Cardiac muscle cell (in vitro differentiated cells and primary cell): ENCODE results near the gene ATXN10. TPM values are rescaled to one million over a fixed set of nuclear protein-coding genes. Genes with fewer than 3 reads are reported as not detected.

Source experiments
- DNase-seq, 2 donors: peaks; one replicate each; pipeline versions ENCODE4 v3.0.0 to v3.0.0-alpha.2; 2010 to 2017; ENCODE audit warnings: low read depth in 1 of 2, low spot score in 1 of 2
- H3K27ac ChIP-seq: fragments of 200-600 bp; sonication (generic); 2 replicates; pipeline ENCODE4 v1.5.1; 2016
- H3K27me3 ChIP-seq: fragments of 200-600 bp; sonication (generic); 2 replicates; pipeline ENCODE4 v1.6.0; 2016; ENCODE audit warnings: control low read depth
- H3K36me3 ChIP-seq: fragments of 200-600 bp; sonication (generic); 2 replicates; pipeline ENCODE4 v1.5.1; 2016; ENCODE audit warnings: control low read depth
- H3K4me1 ChIP-seq: fragments of 200-600 bp; sonication (generic); 2 replicates; pipeline ENCODE4 v1.8.1; 2017; ENCODE audit warnings: low read depth, mild to moderate bottlenecking, mixed run types
- H3K4me3 ChIP-seq: fragments of 200-600 bp; sonication (generic); 2 replicates; pipeline ENCODE4 v1.5.1; 2016; ENCODE audit warnings: mild to moderate bottlenecking
- H3K9me3 ChIP-seq: fragments of 200-600 bp; sonication (generic); 2 replicates; pipeline ENCODE4 v1.5.1; 2017; ENCODE audit warnings: low read depth, mild to moderate bottlenecking, control low read depth
- CTCF ChIP-seq: IDR thresholded peaks from 2 replicates; pipeline ENCODE4 v1.5.1; 2012; ENCODE audit warnings: low read depth, mild to moderate bottlenecking, low read length
- polyA plus RNA-seq: library from polyadenylated mRNA; unstranded; fragments of >200 nt; fragmentation: Nextera tagmentation; extraction: Ambion mirVana; gene quantifications from 2 replicates; pipeline ENCODE4 v1.2.1, GENCODE V29; 2016
- total RNA-seq: library from RNA; depleted of rRNA; stranded (reverse); fragments of >200 nt; gene quantifications from 2 replicates; pipeline ENCODE4 v1.2.3, GENCODE V29; 2016

The ATXN10 gene
- total and polyA plus RNA-seq, 2 experiments from 2014 or later: 67.3 to 279 TPM

- no peak overlapping the region for H3K27ac ChIP-seq
- TF ChIP-seq CTCF: no peak
- H3K36me3 ChIP-seq: no peaks in the 10 kb centered on the region
- no peak for DNase-seq
- H3K27me3 ChIP-seq: no peaks in the 10 kb centered on the region
- no peak overlapping the region for H3K4me3 ChIP-seq
- H3K9me3 ChIP-seq: no peaks in the 10 kb centered on the region
- peaks cover 13% of the 10 kb centered on the region for H3K4me1 ChIP-seq
Observed at GRCh38 chr22:45768490-45768889, 96.9 kb downstream of the ATXN10 start.

GRCh38 chr22:45769569-45770210 is 98.1 kb downstream of the ATXN10 start:
- Histone ChIP-seq H3K4me1 (peaks cover 13% of the 10 kb centered on the region), H3K4me3 (no peak overlapping the region), H3K27ac (no peak overlapping the region), H3K36me3 (no peaks in the 10 kb centered on the region), H3K27me3 (no peaks in the 10 kb centered on the region), H3K9me3 (no peaks in the 10 kb centered on the region)
- no peak for DNase-seq
- no peak for TF ChIP-seq CTCF

- no peak for DNase-seq
- Histone ChIP-seq H3K9me3 (no peaks in the 10 kb centered on the region), H3K27me3 (no peaks in the 10 kb centered on the region), H3K4me3 (no peak overlapping the region), H3K36me3 (no peaks in the 10 kb centered on the region), H3K4me1 (peaks cover 13% of the 10 kb centered on the region), H3K27ac (no peak overlapping the region)
- no peak for TF ChIP-seq CTCF
Observed at GRCh38 chr22:45770506-45770905, 98.9 kb downstream of the ATXN10 start.

GRCh38 chr22:45771057-45771456 is 99.4 kb downstream of the ATXN10 start:
- H3K4me1 ChIP-seq: peaks cover 13% of the 10 kb centered on the region
- H3K36me3 ChIP-seq: no peaks in the 10 kb centered on the region
- H3K9me3 ChIP-seq: no peaks in the 10 kb centered on the region
- no peak for TF ChIP-seq CTCF
- no peaks in the 10 kb centered on the region for H3K27me3 ChIP-seq
- H3K4me3 ChIP-seq: no peak overlapping the region
- no peak overlapping the region for H3K27ac ChIP-seq
- no peak for DNase-seq

GRCh38 chr22:45771711-45772110 is 100.1 kb downstream of the ATXN10 start:
- Histone ChIP-seq H3K9me3 (no peaks in the 10 kb centered on the region), H3K27ac (no peak overlapping the region), H3K4me3 (no peak overlapping the region), H3K27me3 (no peaks in the 10 kb centered on the region), H3K36me3 (no peaks in the 10 kb centered on the region), H3K4me1 (peaks cover 13% of the 10 kb centered on the region)
- no peak for DNase-seq
- TF ChIP-seq CTCF: no peak
